Measurements from ENCODE around the gene DDX56. TPM values are rescaled to one million over a fixed set of nuclear protein-coding genes. Genes with fewer than 3 reads are reported as not detected.

DDX56 gene
- total and polyA plus RNA-seq, 9 of the 15 experiments (the other 6 are each of a cell fraction or from before 2014, with no cell fraction given) = 33.0 to 145 (median 102) TPM

- TF ChIP-seq CTCF (IDR thresholded peaks at IDR 0.05 in 2 of 3, conservative IDR thresholded peaks at IDR 0.05 in 1 of 3; ENCODE audit: insufficient read depth in 2 of 3, low read depth in 1 of 3, low read length in 3 of 3) (peak in 1 of 3 experiments; percentile 3; a peak in 1 of 6 replicates), STAT6 (CRISPR knock-in tag; IDR thresholded peaks at IDR 0.05) (no peak)
Observed at GRCh38 chr7:44541876-44542610, 31.7 kb downstream of the DDX56 start (continued).
